ENCODE results near the gene DNAJB13.

The DNAJB13 gene

DNA sequence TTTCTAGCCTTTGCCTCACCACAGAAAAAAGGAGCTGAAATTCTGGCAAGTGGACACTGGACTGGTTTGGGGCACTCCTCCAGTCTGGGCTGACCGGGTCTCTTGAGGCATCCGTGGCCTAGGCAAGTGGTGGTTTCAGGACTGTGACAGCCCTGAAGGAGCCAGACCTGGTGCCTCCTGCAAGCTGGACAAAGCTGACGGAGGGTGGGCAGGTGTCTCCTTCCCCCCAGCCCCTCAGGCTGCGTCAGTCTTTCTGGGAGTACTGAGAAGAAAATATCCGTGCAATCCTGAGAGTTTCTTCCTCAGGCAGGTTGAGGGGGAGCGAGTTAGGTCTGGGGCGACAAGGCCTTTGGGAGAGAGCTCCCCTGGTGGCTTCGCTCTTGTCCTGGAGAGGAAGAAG, 62.3 kb downstream of the DNAJB13 start:
- Histone ChIP-seq H3K4me3 (ENCODE audit: low read length in 2 of 2) (no peak overlapping the region), H3K27me3 (ENCODE audit: control insufficient read depth in 2 of 2, insufficient read depth in 2 of 2, low read length in 2 of 2) (no peaks in the 10 kb centered on the region), H3K27ac (ENCODE audit: low read depth in 2 of 2, low read length in 2 of 2) (no peak overlapping the region), H3K4me1 (ENCODE audit: control insufficient read depth in 2 of 2, insufficient read depth in 2 of 2, low read length in 2 of 2) (peaks cover 6 to 7% of the 10 kb centered on the region in 2 donors), H3K9ac (ENCODE audit: low read depth in 1 of 2, low read length in 2 of 2) (no peak overlapping the region), H3K36me3 (ENCODE audit: control insufficient read depth in 2 of 2, insufficient read depth in 2 of 2, low read length in 2 of 2) (peaks cover 3 to 6% of the 10 kb centered on the region in 2 donors), H3K9me3 (ENCODE audit: control insufficient read depth in 2 of 2, low read length in 2 of 2) (no peaks in the 10 kb centered on the region)

DNA sequence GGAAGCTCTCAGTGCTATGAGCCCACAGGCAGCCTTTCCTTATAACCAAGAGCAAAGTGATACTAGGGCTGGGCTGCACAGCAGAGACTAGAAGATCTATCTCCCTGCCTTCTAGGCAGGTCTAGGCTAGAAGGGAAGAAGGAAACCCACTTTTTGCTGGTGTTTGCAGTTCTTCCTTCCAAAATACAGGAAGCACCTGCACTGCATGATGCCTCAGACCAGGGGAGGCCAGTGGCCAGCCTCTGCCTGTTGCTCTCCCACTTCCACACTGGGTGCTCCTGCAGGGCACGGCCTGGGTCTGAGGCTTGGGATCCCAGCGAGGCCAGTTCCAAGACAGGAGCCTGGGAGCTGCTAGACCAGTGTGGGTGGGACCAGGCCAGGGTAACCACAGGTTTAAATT, 64.1 kb downstream of the DNAJB13 start:
- Histone ChIP-seq H3K9ac (ENCODE audit: low read depth in 1 of 2, low read length in 2 of 2) (no peak overlapping the region), H3K4me3 (ENCODE audit: low read length in 2 of 2) (no peak overlapping the region), H3K36me3 (ENCODE audit: control insufficient read depth in 2 of 2, insufficient read depth in 2 of 2, low read length in 2 of 2) (peaks cover 3 to 6% of the 10 kb centered on the region in 2 donors), H3K27me3 (ENCODE audit: control insufficient read depth in 2 of 2, insufficient read depth in 2 of 2, low read length in 2 of 2) (no peaks in the 10 kb centered on the region), H3K27ac (ENCODE audit: low read depth in 2 of 2, low read length in 2 of 2) (no peak overlapping the region), H3K4me1 (ENCODE audit: control insufficient read depth in 2 of 2, insufficient read depth in 2 of 2, low read length in 2 of 2) (peaks cover 23% of the 10 kb centered on the region in 2 donors), H3K9me3 (ENCODE audit: control insufficient read depth in 2 of 2, low read length in 2 of 2) (no peaks in the 10 kb centered on the region)

DNA sequence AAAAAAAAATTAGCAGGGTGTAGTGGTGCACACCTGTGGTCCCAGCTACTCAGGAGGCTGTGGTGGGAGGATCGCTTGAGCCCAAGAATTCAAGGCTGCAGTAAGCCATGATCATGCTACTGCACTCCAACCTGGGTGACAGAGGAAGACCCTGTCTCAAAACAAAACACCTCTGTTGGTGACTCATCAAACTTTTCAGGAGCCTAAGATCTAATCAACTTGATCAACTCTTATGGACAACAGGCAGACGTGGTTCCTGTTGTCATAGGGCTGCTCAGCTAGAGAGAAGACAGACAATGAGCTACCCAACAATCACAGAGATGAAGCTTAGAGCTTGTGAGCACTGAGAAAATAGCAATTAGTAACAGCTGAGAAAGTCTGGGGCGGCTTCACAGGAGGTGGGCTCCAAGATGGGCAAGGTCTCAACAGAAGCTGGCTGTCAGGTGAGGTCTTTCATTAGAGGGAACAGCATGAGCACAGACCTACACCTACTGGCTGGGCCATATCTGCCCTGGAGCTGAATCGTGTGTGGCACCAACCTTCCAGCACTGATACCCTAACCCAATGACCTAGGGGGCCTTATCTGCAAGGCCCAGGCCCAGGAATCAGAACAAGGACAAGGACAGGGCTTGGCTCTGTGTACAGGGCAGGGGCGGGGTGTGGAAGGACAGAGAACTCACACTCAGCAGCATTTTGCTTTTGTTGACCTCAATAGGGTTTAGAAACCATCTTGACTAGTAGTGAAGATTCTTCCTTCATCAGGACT, 65.3 kb downstream of the DNAJB13 start:
- Histone ChIP-seq H3K4me3 (ENCODE audit: low read length in 2 of 2) (no peak overlapping the region), H3K27me3 (ENCODE audit: control insufficient read depth in 2 of 2, insufficient read depth in 2 of 2, low read length in 2 of 2) (no peaks in the 10 kb centered on the region), H3K9ac (ENCODE audit: low read depth in 1 of 2, low read length in 2 of 2) (no peak overlapping the region), H3K27ac (ENCODE audit: low read depth in 2 of 2, low read length in 2 of 2) (no peak overlapping the region), H3K4me1 (ENCODE audit: control insufficient read depth in 2 of 2, insufficient read depth in 2 of 2, low read length in 2 of 2) (peaks cover 24 to 25% of the 10 kb centered on the region in 2 donors), H3K36me3 (ENCODE audit: control insufficient read depth in 2 of 2, insufficient read depth in 2 of 2, low read length in 2 of 2) (peaks cover 3 to 6% of the 10 kb centered on the region in 2 donors), H3K9me3 (ENCODE audit: control insufficient read depth in 2 of 2, low read length in 2 of 2) (no peaks in the 10 kb centered on the region)

DNA sequence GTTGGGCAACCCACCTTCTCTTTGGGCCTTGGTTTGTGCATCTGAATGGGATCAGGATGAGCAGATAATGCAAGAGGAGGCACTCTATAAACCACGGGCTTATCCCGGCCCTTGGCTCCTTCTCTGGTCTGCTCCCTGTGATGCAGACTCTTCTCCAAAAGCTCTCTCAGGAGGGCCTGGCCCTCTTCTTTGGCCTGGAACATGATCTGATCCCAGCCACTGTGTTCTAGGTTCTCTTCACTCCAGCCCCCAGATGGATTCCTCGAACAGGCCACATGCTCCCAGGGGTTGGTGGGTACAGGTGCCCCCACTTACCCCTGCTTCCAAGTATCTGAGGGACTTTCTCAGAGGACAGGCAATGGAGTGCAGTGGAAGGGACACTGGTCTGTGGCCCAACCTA, 66.8 kb downstream of the DNAJB13 start:
- Histone ChIP-seq H3K36me3 (ENCODE audit: control insufficient read depth in 2 of 2, insufficient read depth in 2 of 2, low read length in 2 of 2) (peaks cover 0 to 6% of the 10 kb centered on the region in 2 donors), H3K4me1 (ENCODE audit: control insufficient read depth in 2 of 2, insufficient read depth in 2 of 2, low read length in 2 of 2) (peaks cover 24 to 25% of the 10 kb centered on the region in 2 donors), H3K4me3 (ENCODE audit: low read length in 2 of 2) (no peak overlapping the region), H3K27ac (ENCODE audit: low read depth in 2 of 2, low read length in 2 of 2) (peak overlapping the region; percentile 91 to 96), H3K9ac (ENCODE audit: low read depth in 1 of 2, low read length in 2 of 2) (peak overlapping the region in 1 of 2 donors; percentile 36), H3K27me3 (ENCODE audit: control insufficient read depth in 2 of 2, insufficient read depth in 2 of 2, low read length in 2 of 2) (no peaks in the 10 kb centered on the region), H3K9me3 (ENCODE audit: control insufficient read depth in 2 of 2, low read length in 2 of 2) (no peaks in the 10 kb centered on the region)

DNA sequence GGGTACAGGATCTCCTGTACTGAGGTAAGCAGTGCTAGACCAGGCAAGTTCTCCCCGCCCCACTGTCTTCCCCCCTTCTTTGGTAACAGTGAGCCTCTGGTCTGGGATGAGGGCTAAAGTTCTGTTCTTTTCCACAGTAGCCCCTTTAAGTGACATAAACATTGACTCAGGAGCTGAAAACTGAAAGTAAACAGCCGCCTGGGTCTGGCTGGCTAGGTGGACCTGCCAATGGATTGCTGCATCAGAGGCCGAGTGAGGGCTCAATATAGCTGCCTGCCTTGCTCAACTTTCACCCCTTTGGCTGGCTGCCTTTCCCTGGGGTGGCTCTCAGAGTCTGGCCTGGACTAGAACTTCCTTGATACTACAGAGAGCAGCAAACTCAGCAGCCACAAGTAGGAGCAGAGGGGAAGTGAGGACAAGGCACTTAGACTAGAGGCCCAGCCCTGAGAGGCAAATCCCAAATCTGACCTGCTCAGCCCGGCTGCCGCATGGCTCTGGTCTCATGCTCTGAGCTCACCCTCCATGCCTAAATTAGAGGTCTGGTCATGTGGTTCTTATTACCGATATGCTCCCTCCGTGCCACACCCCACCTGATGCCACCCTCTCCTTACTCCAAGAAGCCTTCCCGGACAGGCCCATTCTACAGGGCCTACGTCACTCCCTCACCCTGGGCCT, 67.6 kb downstream of the DNAJB13 start:
- Histone ChIP-seq H3K4me1 (ENCODE audit: control insufficient read depth in 2 of 2, insufficient read depth in 2 of 2, low read length in 2 of 2) (peaks cover 24 to 25% of the 10 kb centered on the region in 2 donors), H3K36me3 (ENCODE audit: control insufficient read depth in 2 of 2, insufficient read depth in 2 of 2, low read length in 2 of 2) (peaks cover 0 to 4% of the 10 kb centered on the region in 2 donors), H3K27me3 (ENCODE audit: control insufficient read depth in 2 of 2, insufficient read depth in 2 of 2, low read length in 2 of 2) (no peaks in the 10 kb centered on the region), H3K9me3 (ENCODE audit: control insufficient read depth in 2 of 2, low read length in 2 of 2) (no peaks in the 10 kb centered on the region), H3K27ac (ENCODE audit: low read depth in 2 of 2, low read length in 2 of 2) (peak overlapping the region; percentile 91 to 96), H3K9ac (ENCODE audit: low read depth in 1 of 2, low read length in 2 of 2) (peak overlapping the region; percentile 29 to 60), H3K4me3 (ENCODE audit: low read length in 2 of 2) (peak overlapping the region; percentile 32 to 46)

DNA sequence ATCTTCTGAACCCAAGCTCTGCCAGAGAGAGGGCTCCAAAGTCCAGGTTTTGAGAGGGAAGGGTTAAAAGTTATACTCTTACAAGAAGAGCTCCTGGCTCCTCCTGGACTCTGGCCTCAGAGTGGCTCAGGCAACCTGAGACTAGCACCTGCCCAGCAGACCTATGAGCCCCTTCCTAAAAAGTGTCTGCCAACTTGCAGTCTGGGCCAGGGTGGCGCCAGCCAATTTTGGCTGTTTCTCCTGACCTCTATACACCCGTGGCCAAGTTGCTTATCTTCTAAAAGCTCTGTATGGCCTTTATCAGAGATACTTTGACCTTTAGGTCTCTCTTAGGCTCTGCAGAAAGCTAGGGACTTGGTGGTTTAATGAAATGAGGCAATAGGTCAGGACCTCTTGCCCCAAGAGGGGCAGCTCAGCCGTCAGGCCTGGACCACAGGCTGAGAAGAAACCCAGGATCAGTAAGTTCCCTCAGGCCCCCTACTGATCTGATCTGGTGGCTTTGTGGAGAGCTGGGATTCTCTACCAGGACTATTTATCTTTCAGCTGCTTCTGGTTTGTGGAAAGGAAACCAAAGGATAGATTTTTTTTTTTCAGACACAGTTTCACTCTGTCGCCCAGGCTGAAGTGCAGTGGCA, 68.4 kb downstream of the DNAJB13 start:
- Histone ChIP-seq H3K4me1 (ENCODE audit: control insufficient read depth in 2 of 2, insufficient read depth in 2 of 2, low read length in 2 of 2) (peaks cover 24 to 25% of the 10 kb centered on the region in 2 donors), H3K9ac (ENCODE audit: low read depth in 1 of 2, low read length in 2 of 2) (peak overlapping the region in 1 of 2 donors; percentile 29), H3K4me3 (ENCODE audit: low read length in 2 of 2) (peak overlapping the region in 1 of 2 donors; percentile 46), H3K36me3 (ENCODE audit: control insufficient read depth in 2 of 2, insufficient read depth in 2 of 2, low read length in 2 of 2) (no peaks in the 10 kb centered on the region), H3K27ac (ENCODE audit: low read depth in 2 of 2, low read length in 2 of 2) (peak overlapping the region; percentile 91 to 96), H3K27me3 (ENCODE audit: control insufficient read depth in 2 of 2, insufficient read depth in 2 of 2, low read length in 2 of 2) (no peaks in the 10 kb centered on the region), H3K9me3 (ENCODE audit: control insufficient read depth in 2 of 2, low read length in 2 of 2) (no peaks in the 10 kb centered on the region)

DNA sequence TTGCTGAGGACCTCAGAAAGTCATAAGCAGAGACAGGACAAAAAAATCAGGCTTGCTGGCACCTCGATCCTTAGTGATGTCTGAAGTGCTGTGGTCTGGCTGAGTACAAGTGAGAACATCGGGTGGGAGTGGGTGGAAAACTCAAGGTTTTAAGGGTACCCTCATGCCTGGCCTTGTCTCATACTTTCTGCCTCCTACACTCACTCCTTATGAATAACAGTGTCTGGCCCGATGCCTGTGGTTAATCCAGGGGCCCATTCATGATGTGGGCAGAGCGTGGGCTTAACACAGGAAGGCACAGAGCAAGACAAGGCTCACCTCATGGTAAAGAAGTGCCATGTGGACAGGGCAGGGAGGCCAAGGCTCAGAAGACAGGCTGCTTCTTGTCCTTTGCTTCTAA, 69.0 kb downstream of the DNAJB13 start:
- Histone ChIP-seq H3K27me3 (ENCODE audit: control insufficient read depth in 2 of 2, insufficient read depth in 2 of 2, low read length in 2 of 2) (no peaks in the 10 kb centered on the region), H3K9me3 (ENCODE audit: control insufficient read depth in 2 of 2, low read length in 2 of 2) (no peaks in the 10 kb centered on the region), H3K27ac (ENCODE audit: low read depth in 2 of 2, low read length in 2 of 2) (peak overlapping the region; percentile 91 to 96), H3K4me3 (ENCODE audit: low read length in 2 of 2) (no peak overlapping the region), H3K4me1 (ENCODE audit: control insufficient read depth in 2 of 2, insufficient read depth in 2 of 2, low read length in 2 of 2) (peaks cover 24 to 25% of the 10 kb centered on the region in 2 donors), H3K9ac (ENCODE audit: low read depth in 1 of 2, low read length in 2 of 2) (peak overlapping the region in 1 of 2 donors; percentile 18), H3K36me3 (ENCODE audit: control insufficient read depth in 2 of 2, insufficient read depth in 2 of 2, low read length in 2 of 2) (no peaks in the 10 kb centered on the region)

Measured in mucosa of rectum (tissue), 2 donors.